ENCODE results near the gene NSMF.

DNA sequence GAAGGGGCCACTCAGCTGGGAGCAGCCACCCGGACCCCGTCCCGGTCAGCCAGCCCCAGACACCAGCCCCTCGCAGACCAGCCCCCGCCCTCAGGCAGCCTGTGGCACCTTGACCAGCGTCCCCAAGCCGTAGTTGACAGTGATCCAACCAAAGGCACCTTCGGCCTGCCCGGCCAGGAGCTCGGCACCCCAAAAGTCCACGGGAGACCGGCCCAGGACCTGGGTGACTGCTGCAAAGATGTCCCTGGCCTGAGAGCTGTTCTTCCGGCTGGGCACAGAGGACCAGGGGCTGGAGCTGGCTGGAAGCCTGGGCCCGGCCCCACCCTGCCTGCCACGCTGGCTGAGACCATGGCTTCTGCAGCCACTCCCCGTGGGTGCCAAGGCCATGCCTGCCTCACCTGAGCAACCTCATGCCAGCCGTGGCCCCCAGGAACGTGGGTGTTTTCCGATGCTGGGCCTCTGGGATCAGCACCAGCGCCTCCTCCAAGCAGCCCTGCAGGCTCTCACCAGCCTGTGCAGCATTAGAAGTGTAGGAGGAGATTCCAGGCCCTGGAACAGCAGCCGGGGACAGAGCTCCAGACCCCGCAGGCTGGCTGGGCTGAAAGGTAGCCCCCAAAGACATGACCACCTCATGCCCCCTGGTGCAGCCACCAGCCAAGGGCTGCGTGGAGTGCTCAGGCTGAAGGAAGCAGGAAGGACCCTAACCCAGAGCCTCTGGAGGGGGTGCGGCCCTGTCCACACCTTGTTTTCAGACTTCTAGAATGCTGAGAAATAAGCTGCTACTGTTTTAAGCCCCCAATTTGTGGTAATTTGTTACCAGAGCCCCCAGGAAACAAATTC is 22.2 kb downstream of the NSMF start:
- no peak for TF ChIP-seq USF2 (IDR thresholded peaks at IDR 0.05; ENCODE audit: low read length)
- TF ChIP-seq SP1 (IDR thresholded peaks at IDR 0.05; ENCODE audit: low read depth, low read length), result no peak
- no peak for TF ChIP-seq TCF12 (IDR thresholded peaks at IDR 0.05; ENCODE audit: low read depth, low read length)
- TF ChIP-seq, protein P1, sequence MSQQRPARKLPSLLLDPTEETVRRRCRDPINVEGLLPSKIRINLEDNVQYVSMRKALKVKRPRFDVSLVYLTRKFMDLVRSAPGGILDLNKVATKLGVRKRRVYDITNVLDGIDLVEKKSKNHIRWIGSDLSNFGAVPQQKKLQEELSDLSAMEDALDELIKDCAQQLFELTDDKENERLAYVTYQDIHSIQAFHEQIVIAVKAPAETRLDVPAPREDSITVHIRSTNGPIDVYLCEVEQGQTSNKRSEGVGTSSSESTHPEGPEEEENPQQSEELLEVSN (IDR thresholded peaks at IDR 0.05), result no peak
- no peak for TF ChIP-seq SRF (IDR thresholded peaks at IDR 0.05; ENCODE audit: low read depth, low read length)
- no peak for TF ChIP-seq RAD21 (IDR thresholded peaks at IDR 0.05 in 1 of 2, conservative IDR thresholded peaks at IDR 0.05 in 1 of 2; ENCODE audit: low read depth in 2 of 2, low read length in 2 of 2)
- TF ChIP-seq CTCF (IDR thresholded peaks at IDR 0.05; ENCODE audit: control extremely low read depth in 1 of 3, insufficient read depth in 1 of 3, low read depth in 1 of 3, low read length in 3 of 3), result no peak
- no peak for TF ChIP-seq YY1 (IDR thresholded peaks at IDR 0.05; ENCODE audit: low read depth, low read length)
- TF ChIP-seq CBX5 (IDR thresholded peaks at IDR 0.05; ENCODE audit: low read depth, low read length), result no peak
- no peak for TF ChIP-seq CHD2 (IDR thresholded peaks at IDR 0.05; ENCODE audit: low read length)

Data from H1 (cell line).